GM12878 (cell line): ENCODE data around the gene PGRMC2. TPM values are rescaled to one million over a fixed set of nuclear protein-coding genes. Genes with fewer than 3 reads are reported as not detected.

Experiments
- ATAC-seq: fragments of 200-7000 bp; cut with Tn5 transposase; 3 replicates; pipeline ENCODE4 v1.9.1; 2020; ENCODE audit warnings: mild to moderate bottlenecking, moderate library complexity
- BruUV-seq: library from RNA; stranded (reverse); fragments of 400-500 nt; replicated peaks from 2 replicates; lab custom pipeline; 2021; lab: Mats Ljungman, UMichigan
- CTCF ChIA-PET: fragments of 300-600 bp; sonication (Branson Sonifier 250); formaldehyde crosslinking; extraction: SDS; loops from one replicate; lab custom pipeline; 2021; ENCODE audit warnings: inconsistent platforms; lab: Yijun Ruan, JAX
- POLR2A ChIA-PET: fragments of 350-600 bp; formaldehyde crosslinking; extraction: SDS; loops from one replicate; lab custom pipeline; 2021; ENCODE audit warnings: inconsistent platforms; lab: Charles Lee
- RAD21 ChIA-PET: fragments of 300-600 bp; sonication (Branson Sonifier 250); formaldehyde crosslinking; loops from one replicate; lab custom pipeline; 2023; ENCODE audit warnings: antibody characterized with exemption; ENCODE audit not compliant: unreplicated experiment; lab: Charles Lee
- SMC1A ChIA-PET: fragments of 300-600 bp; sonication (Branson Sonifier 250); formaldehyde crosslinking; loops from one replicate; lab custom pipeline; 2023; ENCODE audit not compliant: unreplicated experiment, uncharacterized antibody; lab: Charles Lee
- DNase-seq: peaks from one replicate; pipeline ENCODE4 v3.0.0-alpha.2; 2011; ENCODE audit warnings: low read depth, low spot score
- FAIRE-seq: peaks from 3 replicates; lab custom pipeline; 2011; peaks lifted over from hg19 to GRCh38; lab: Jason Lieb, UNC
- H2AFZ ChIP-seq: 2 replicates; pipeline ENCODE4 v1.6.0; 2011; ENCODE audit warnings: low read depth, low read length, control low read depth; ENCODE audit not compliant: control insufficient read depth
- H3K27ac ChIP-seq: 2 replicates; pipeline ENCODE4 v1.5.1; 2011; ENCODE audit warnings: control low read depth; ENCODE audit not compliant: control insufficient read depth, insufficient read depth
- H3K27me3 ChIP-seq, 2 experiments: replicated peaks in 1 of 2; 2 replicates each; pipeline versions ENCODE4 v1.6.0 to v1.6.1; 2011; ENCODE audit warnings: low read length in 1 of 2; ENCODE audit not compliant: control insufficient read depth in 2 of 2, insufficient read depth in 2 of 2
- H3K36me3 ChIP-seq, 2 experiments: 2 replicates each; pipeline ENCODE4 v1.5.1; 2011; ENCODE audit warnings: low read length in 1 of 2; ENCODE audit not compliant: control insufficient read depth in 2 of 2, insufficient read depth in 2 of 2
- H3K4me1 ChIP-seq: 2 replicates; pipeline ENCODE4 v1.6.1; 2011; ENCODE audit warnings: mild to moderate bottlenecking, low read length, moderate library complexity, mixed read lengths; ENCODE audit not compliant: control insufficient read depth, insufficient read depth
- H3K4me2 ChIP-seq: 2 replicates; pipeline ENCODE4 v1.6.0; 2011; ENCODE audit warnings: control low read depth; ENCODE audit not compliant: control insufficient read depth, insufficient read depth
- H3K4me3 ChIP-seq: fragments of 200-600 bp; sonication (generic); 2 replicates; pipeline ENCODE4 v1.5.1; 2016
- H3K79me2 ChIP-seq: 2 replicates; pipeline ENCODE4 v1.6.0; 2011; ENCODE audit warnings: low read length; ENCODE audit not compliant: control insufficient read depth, insufficient read depth
- H3K9ac ChIP-seq: 2 replicates; pipeline ENCODE4 v1.8.0; 2011; ENCODE audit warnings: low read length, control low read depth, mixed read lengths; ENCODE audit not compliant: control insufficient read depth, insufficient read depth
- H3K9me3 ChIP-seq: replicated peaks from 3 replicates; pipeline ENCODE4 v1.5.1; 2011; ENCODE audit warnings: mild to moderate bottlenecking, low read length; ENCODE audit not compliant: control insufficient read depth, insufficient read depth
- H4K20me1 ChIP-seq: 2 replicates; pipeline ENCODE4 v1.6.0; 2011; ENCODE audit not compliant: control insufficient read depth, insufficient read depth
- ATF2 ChIP-seq: IDR thresholded peaks from 2 replicates; pipeline ENCODE4 v1.6.1; 2012; ENCODE audit warnings: low read length, inconsistent platforms
- CREM ChIP-seq: IDR thresholded peaks from 2 replicates; pipeline ENCODE4 v1.6.1; 2014; ENCODE audit warnings: antibody characterized with exemption, low read depth
- DPF2 ChIP-seq: fragments of 450-650 bp; IDR thresholded peaks from 2 replicates; pipeline ENCODE4 v1.6.1; 2017; ENCODE audit warnings: mild to moderate bottlenecking
- NFYA ChIP-seq: IDR thresholded peaks from 2 replicates; pipeline ENCODE4 v1.6.1; 2011; ENCODE audit warnings: low read depth, mild to moderate bottlenecking, low read length, improper control_type of control experiment, borderline replicate concordance
- NR2C1 ChIP-seq: fragments of 450-650 bp; IDR thresholded peaks from 2 replicates; pipeline ENCODE4 v1.6.1; 2017; ENCODE audit warnings: antibody characterized with exemption, mild to moderate bottlenecking, moderate library complexity
- SPI1 ChIP-seq: IDR thresholded peaks from 2 replicates; pipeline ENCODE4 v1.6.1; 2011; ENCODE audit warnings: low read depth, mild to moderate bottlenecking, low read length, moderate library complexity, borderline replicate concordance; ENCODE audit not compliant: insufficient read depth
- SUPT20H ChIP-seq: IDR thresholded peaks from 2 replicates; pipeline ENCODE4 v1.6.1; 2011; ENCODE audit warnings: low read depth, mild to moderate bottlenecking, low read length, moderate library complexity, borderline replicate concordance; ENCODE audit not compliant: control insufficient read depth
- USF2 ChIP-seq: IDR thresholded peaks from 2 replicates; pipeline ENCODE4 v1.6.1; 2011; ENCODE audit warnings: low read depth, low read length, improper control_type of control experiment, borderline replicate concordance
- ZNF687 ChIP-seq: fragments of 450-650 bp; IDR thresholded peaks from 2 replicates; pipeline ENCODE4 v1.6.1; 2017; ENCODE audit warnings: mild to moderate bottlenecking, moderate library complexity
- WGBS: methylation state at CpG from one replicate; pipeline ENCODE4 v1.1.6; 2016; ENCODE audit warnings: low lambda C conversion rate; ENCODE audit not compliant: insufficient replicate concordance, insufficient coverage; ENCODE audit errors: missing lambda C conversion rate; 5-methylcytosine and 5-hydroxymethylcytosine counted together
- in situ Hi-C: fragments of 300-500 bp; cut with MboI; formaldehyde crosslinking; loops from 9 replicates; pipeline ENCODE4 v1.14.3; 2018; ENCODE audit warnings: mixed read lengths
- intact Hi-C: fragments of 100-400 bp; cut with micrococcal nuclease; formaldehyde crosslinking; loops from one replicate; pipeline ENCODE4 v1.14.2; 2022; ENCODE audit not compliant: unreplicated experiment
- polyA plus RNA-seq, 11 experiments: library from polyadenylated mRNA; depleted of rRNA in 4 of 11; unstranded in 6 of 11; stranded (reverse) in 5 of 11; fragments of >200 nt; fragmentation: Nextera tagmentation in 4 of 11; fragmentation: Illumina TruSeq in 1 of 11; extraction: Ambion mirVana in 4 of 11; extraction: Trizol in 1 of 11; gene quantifications; 1 replicate in 1 of 11; 2 replicates in 10 of 11; pipeline versions ENCODE4 v1.2.1 to v1.2.3, GENCODE V29; 2011 to 2016; ENCODE audit warnings: inconsistent platforms in 2 of 11, missing spikeins in 2 of 11, low read depth in 1 of 11
- total RNA-seq, 4 experiments: library from RNA; depleted of rRNA in 3 of 4; stranded (reverse); fragments of >200 nt in 3 of 4; fragmentation: Illumina TruSeq in 1 of 4; extraction: Trizol in 1 of 4; gene quantifications; 2 replicates each; pipeline versions ENCODE4 v1.2.1 to v1.2.3, GENCODE V29; 2013 to 2021

PGRMC2 gene
- total and polyA plus RNA-seq, 10 of the 15 experiments (the other 5 are each of a cell fraction or from before 2014, with no cell fraction given) = 6.3 to 38.4 (median 12.0) TPM

- TF ChIP-seq ZNF687 (no peak), NFYA (no peak), SPI1 (no peak)
These were observed 16.4 kb upstream of the PGRMC2 start (continued) for GRCh38 chr4:128303986-128304385.

- H2AFZ ChIP-seq = no peak overlapping the region
- POLR2A ChIA-PET = no interaction called here
These were observed 15.8 kb upstream of the PGRMC2 start for GRCh38 chr4:128303405-128303785.

More at GRCh38 chr4:128303405-128303785, 15.8 kb upstream of the PGRMC2 start:
- Histone ChIP-seq H3K27ac (no peak overlapping the region), H4K20me1 (no peaks in the 10 kb centered on the region), H3K4me2 (no peak overlapping the region), H3K27me3 (no peaks in the 10 kb centered on the region), H3K36me3 (no peaks in the 10 kb centered on the region), H3K79me2 (no peaks in the 10 kb centered on the region), H3K9me3 (no peaks in the 10 kb centered on the region), H3K4me1 (no peaks in the 10 kb centered on the region), H3K9ac (no peak overlapping the region), H3K4me3 (no peak overlapping the region)
- ChIA-PET CTCF (no interaction called here), RAD21 (no interaction called here), SMC1A (no interaction called here)
- no peak for TF ChIP-seq DPF2
- TF ChIP-seq NR2C1 = no peak
- no peak for TF ChIP-seq USF2
- no peak for TF ChIP-seq SUPT20H
- TF ChIP-seq CREM = no peak
- no peak for TF ChIP-seq ATF2
- FAIRE-seq (no peak), DNase-seq (no peak), ATAC-seq (no peak)
- BruUV-seq = no TSS peak
- intact Hi-C loops = no loop called here
- in situ Hi-C loops = no loop called here
- WGBS = 100% methylated on average over 2 of the region's 2 CpGs
